Astrocyte of the cerebellum (primary cell): Measurements from ENCODE around the gene HAUS7.

ENCODE experiments used
- DNase-seq: peaks from one replicate; pipeline ENCODE4 v3.0.0-alpha.2; 2011; ENCODE audit warnings: low read depth
- H3K4me3 ChIP-seq: 2 replicates; pipeline ENCODE4 v1.5.1; 2011; ENCODE audit warnings: mild to moderate bottlenecking, low read depth, low read length, moderate library complexity
- in situ Hi-C: cut with HindIII; loops from 2 replicates; pipeline ENCODE4 v1.10.0; 2017; ENCODE audit warnings: low sequenced_read_pairs
- TF ChIP-seq, protein P1 (sequence below): IDR thresholded peaks from 2 replicates; pipeline ENCODE4 v1.5.1; 2012; ENCODE audit warnings: low read length, low read depth, moderate library complexity, mild to moderate bottlenecking; ENCODE audit errors: missing control alignments

Gene HAUS7

GRCh38 chrX:153460826-153461225 is 9.6 kb downstream of the HAUS7 start:
- TF ChIP-seq, protein P1, sequence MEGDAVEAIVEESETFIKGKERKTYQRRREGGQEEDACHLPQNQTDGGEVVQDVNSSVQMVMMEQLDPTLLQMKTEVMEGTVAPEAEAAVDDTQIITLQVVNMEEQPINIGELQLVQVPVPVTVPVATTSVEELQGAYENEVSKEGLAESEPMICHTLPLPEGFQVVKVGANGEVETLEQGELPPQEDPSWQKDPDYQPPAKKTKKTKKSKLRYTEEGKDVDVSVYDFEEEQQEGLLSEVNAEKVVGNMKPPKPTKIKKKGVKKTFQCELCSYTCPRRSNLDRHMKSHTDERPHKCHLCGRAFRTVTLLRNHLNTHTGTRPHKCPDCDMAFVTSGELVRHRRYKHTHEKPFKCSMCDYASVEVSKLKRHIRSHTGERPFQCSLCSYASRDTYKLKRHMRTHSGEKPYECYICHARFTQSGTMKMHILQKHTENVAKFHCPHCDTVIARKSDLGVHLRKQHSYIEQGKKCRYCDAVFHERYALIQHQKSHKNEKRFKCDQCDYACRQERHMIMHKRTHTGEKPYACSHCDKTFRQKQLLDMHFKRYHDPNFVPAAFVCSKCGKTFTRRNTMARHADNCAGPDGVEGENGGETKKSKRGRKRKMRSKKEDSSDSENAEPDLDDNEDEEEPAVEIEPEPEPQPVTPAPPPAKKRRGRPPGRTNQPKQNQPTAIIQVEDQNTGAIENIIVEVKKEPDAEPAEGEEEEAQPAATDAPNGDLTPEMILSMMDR, result peak; percentile 71
- DNase-seq, result no peak
- no peak overlapping the region for H3K4me3 ChIP-seq
- in situ Hi-C loops, result no loop called here

GRCh38 chrX:153459986-153460385 is 10.4 kb downstream of the HAUS7 start:
- no peak overlapping the region for H3K4me3 ChIP-seq
- TF ChIP-seq, protein P1, result peak; percentile 16
- in situ Hi-C loops, result no loop called here
- DNase-seq, result peak; percentile 64

DNA sequence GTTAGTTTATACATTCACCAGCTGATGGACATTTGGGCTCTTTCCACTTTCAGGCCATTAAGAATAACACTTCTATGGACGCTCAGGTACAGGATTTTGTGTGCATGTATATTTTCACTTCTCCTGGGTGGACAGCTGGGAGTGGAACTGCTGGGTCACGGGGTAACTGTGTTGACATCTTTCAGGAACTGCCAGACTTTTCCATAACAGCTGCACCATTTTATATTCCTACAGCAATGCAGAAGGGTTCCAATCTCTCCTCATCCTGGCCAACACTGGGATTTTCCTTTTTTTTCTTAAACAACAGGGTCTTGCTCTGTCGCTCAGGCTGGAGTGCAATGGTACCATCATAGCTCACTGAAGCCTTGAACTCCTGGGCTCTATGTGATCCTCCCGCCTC is 11.9 kb downstream of the HAUS7 start:
- TF ChIP-seq, protein P1, result no peak
- DNase-seq, result no peak
- no peak overlapping the region for H3K4me3 ChIP-seq
- in situ Hi-C loops, result no loop called here

GRCh38 chrX:153457827-153458466 is 12.4 kb downstream of the HAUS7 start:
- DNase-seq, result no peak
- H3K4me3 ChIP-seq, result no peak overlapping the region
- TF ChIP-seq, protein P1, result no peak
- in situ Hi-C loops, result no loop called here

DNA sequence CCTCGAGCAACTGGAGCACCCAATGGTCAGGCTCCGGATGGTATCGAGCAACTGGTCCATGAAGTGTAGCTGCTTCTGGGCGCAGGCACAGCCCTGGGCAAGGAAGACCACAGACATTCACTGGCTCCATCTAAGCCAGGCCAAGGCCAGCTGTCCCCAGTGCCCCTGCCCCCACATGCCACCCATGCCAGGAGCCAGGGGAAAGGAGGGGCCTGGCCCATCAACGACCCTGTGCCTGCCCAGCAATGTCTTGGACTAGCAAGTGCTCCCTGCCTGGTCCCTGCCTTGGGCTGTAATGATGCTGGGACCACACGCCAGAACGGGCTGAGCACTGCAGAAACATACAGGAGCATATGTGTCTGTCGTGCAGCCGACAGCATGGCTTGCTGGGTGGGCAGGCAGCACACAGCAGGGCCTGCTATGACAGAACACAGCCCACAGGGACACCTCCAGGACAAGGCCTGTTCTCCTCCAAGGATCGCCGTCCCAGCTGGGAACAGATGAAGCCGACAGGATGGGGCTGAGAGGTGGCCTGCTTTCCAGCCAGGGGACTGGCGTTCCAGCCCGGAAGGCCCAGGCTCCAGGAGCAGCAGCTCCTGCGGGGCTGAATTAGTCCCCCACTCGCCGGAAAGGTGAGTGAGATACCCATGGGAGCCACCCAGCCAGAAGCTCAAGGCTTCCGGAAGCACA is 13.1 kb downstream of the HAUS7 start:
- no peak for DNase-seq
- in situ Hi-C loops, result no loop called here
- H3K4me3 ChIP-seq, result no peak overlapping the region
- TF ChIP-seq, protein P1, result no peak

GRCh38 chrX:153456704-153457103 is 13.7 kb downstream of the HAUS7 start:
- in situ Hi-C loops, result no loop called here
- H3K4me3 ChIP-seq, result no peak overlapping the region
- TF ChIP-seq, protein P1, result no peak
- no peak for DNase-seq
